Measurements from ENCODE around the gene SGIP1.

DNA sequence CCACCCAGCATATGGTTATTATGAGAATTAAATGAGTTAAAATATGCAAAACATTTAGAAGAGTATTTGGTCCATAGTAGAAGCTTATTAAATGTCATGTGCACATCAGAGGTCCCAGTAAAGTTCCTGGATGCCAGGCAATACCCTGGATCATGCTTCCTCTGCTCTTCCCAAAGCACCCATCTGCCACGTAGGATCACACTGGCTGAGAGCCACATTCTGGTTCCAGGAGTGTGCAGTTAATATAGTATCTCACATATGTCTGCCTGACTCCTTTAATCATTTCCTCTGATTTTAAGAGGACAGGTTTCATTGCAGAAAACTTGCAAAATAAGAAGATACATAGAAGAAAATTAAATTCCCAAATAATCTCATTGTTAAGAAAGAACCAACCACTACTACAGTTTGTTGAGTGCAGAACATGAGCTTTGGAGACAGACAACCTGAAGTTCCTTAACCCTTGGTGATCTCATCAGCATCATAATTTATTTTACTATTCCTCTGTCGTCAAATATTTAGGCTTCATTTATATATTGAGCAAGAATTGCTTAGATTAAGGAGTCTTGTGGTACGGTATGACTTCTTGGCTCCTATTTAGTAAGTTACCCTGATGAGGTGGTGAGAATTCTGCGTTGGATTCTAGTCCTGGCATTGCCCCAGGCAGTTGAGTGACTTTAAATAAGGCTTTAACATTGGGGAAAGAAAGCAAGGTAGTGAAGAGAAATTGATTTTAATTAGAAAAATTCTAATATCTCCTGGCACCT lies 12.3 kb downstream of the SGIP1 start:
- TF ChIP-seq RAD21 (IDR thresholded peaks at IDR 0.05; ENCODE audit: low read depth) (no peak), TCF12 (IDR thresholded peaks at IDR 0.05; ENCODE audit: low read depth) (no peak), YY1 (IDR thresholded peaks at IDR 0.05; ENCODE audit: low read depth) (no peak), ZBTB7A (IDR thresholded peaks at IDR 0.05; ENCODE audit: low read depth) (no peak), EP300 (IDR thresholded peaks at IDR 0.05; ENCODE audit: borderline replicate concordance) (no peak)
